K562 (cell line): ENCODE results near the gene BAHD1.

ENCODE experiments used
- CEBPG ChIP-seq, 3 experiments: fragments of 200-800 bp in 1 of 3; sonication (Bioruptor generic) in 1 of 3; sonication (generic) in 1 of 3; formaldehyde crosslinking in 1 of 3; IDR thresholded peaks in 2 of 3; conservative IDR thresholded peaks in 1 of 3; 2 replicates each; pipeline versions ENCODE4 v1.6.1 to v1.8.0; 2016 to 2022; ENCODE audit warnings: missing compliant biosample characterization in 2 of 3, missing genetic modification characterization in 2 of 3, mild to moderate bottlenecking in 1 of 3, missing genetic modification reagents in 1 of 3
- CREB1 ChIP-seq, 2 experiments: sonication (generic) in 1 of 2; formaldehyde crosslinking in 1 of 2; IDR thresholded peaks; 2 replicates each; pipeline versions ENCODE4 v1.6.1 to v1.8.0; 2012 to 2022; ENCODE audit warnings: inconsistent platforms in 1 of 2, mild to moderate bottlenecking in 1 of 2, missing genetic modification reagents in 1 of 2, moderate library complexity in 1 of 2
- NCOA1 ChIP-seq: fragments of 450-650 bp; IDR thresholded peaks from 2 replicates; pipeline ENCODE4 v1.6.1; 2016; ENCODE audit warnings: low read depth
- U2AF1 ChIP-seq: fragments of 200-400 bp; formaldehyde crosslinking; optimal IDR thresholded peaks from 2 replicates; pipeline ENCODE3; 2017; ENCODE audit warnings: mild to moderate bottlenecking, low read depth, low read length, moderate library complexity

DNA sequence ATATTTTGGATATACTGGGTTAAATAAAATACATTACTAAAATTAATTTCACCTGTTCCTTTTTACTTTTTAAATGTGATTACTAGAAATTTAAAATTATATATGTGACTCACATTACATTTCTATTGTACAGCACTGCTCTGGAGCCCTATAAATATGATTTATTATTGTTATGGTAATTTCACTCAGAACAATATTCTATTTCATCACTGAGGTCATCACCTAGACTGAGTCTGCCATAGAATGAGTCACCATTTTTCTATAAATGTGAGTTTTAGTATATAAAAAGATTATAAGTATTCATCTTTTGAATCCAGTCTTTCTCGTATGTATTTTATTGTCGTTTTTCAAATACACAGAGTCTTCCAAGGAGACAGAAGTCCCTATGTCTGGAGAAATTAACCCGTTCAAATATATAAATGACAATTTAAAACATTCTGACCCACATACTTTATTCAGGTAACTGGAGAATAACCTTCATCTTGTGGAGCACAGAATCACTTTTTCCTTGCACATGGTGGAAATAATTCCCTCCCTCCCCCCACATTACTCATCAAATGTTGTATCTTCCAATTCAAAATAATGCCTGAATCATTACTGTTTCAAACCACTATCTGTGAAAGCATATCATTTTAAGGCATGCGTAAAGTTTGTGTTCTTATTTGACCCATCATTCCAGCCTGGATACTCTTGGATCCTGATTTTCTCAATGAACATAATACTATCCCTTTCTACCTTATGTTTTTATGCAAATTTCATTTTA, 60.0 kb downstream of the BAHD1 start:
- TF ChIP-seq NCOA1 (no peak), U2AF1 (no peak), CREB1 (IDR thresholded peaks at IDR 0.05) (no peak), CREB1 (CRISPR knock-in tag; IDR thresholded peaks at IDR 0.05) (no peak), CEBPG (CRISPR knock-in tag; IDR thresholded peaks at IDR 0.05) (no peak), CEBPG (tag; conservative IDR thresholded peaks at IDR 0.05 in 1 of 2, IDR thresholded peaks at IDR 0.05 in 1 of 2) (no peak)
